HepG2 (cell line): ENCODE data around the gene TNFAIP2. TPM values are rescaled to one million over a fixed set of nuclear protein-coding genes. Genes with fewer than 3 reads are reported as not detected.
"Not testable (repeated sequence)": the region's sequence is repeated elsewhere in the genome, so short reads cannot be mapped to it uniquely, and the experiment has no call there.

ENCODE experiments used
- ATAC-seq: fragments of 200-7000 bp; cut with Tn5 transposase; 3 replicates; pipeline ENCODE4 v1.9.1; 2020; ENCODE audit warnings: mild to moderate bottlenecking, moderate library complexity
- BruUV-seq: library from RNA; stranded (reverse); fragments of 400-500 nt; replicated peaks from 2 replicates; lab custom pipeline; 2021; lab: Mats Ljungman, UMichigan
- CTCF ChIA-PET: fragments of 300-600 bp; formaldehyde crosslinking; extraction: SDS; loops from one replicate; lab custom pipeline; 2021; ENCODE audit warnings: low total read pairs, inconsistent platforms, low intra/inter-chr PET ratio; lab: Yijun Ruan, JAX
- POLR2A ChIA-PET: fragments of 350-600 bp; sonication (Branson Sonifier 250); formaldehyde crosslinking; loops from one replicate; lab custom pipeline; 2020; ENCODE audit warnings: antibody characterized with exemption, inconsistent platforms; lab: Yijun Ruan, JAX
- DNase-seq: peaks from one replicate; pipeline ENCODE4 v3.0.0-alpha.2; 2015; ENCODE audit warnings: low spot score
- FAIRE-seq: peaks from 3 replicates; lab custom pipeline; 2011; peaks lifted over from hg19 to GRCh38; lab: Jason Lieb, UNC
- H2AFZ ChIP-seq: one replicate; pipeline ENCODE4 v1.6.1; 2011; ENCODE audit warnings: low read length, inconsistent platforms
- H3K27ac ChIP-seq: fragments of 300-600 bp; 3 replicates; pipeline ENCODE4 v1.8.0; 2011; ENCODE audit warnings: mixed run types, mild to moderate bottlenecking, mixed read lengths, low read length, inconsistent platforms; ENCODE audit not compliant: insufficient read depth; ENCODE audit errors: extremely low read length
- H3K27me3 ChIP-seq, 2 experiments: fragments of 200-600 bp in 1 of 2; 2 replicates in 1 of 2; 3 replicates in 1 of 2; pipeline versions ENCODE4 v1.6.0 to v1.8.0; 2011; ENCODE audit warnings: low read length in 2 of 2, mild to moderate bottlenecking in 2 of 2, moderate library complexity in 2 of 2, inconsistent platforms in 1 of 2; ENCODE audit not compliant: insufficient read depth in 2 of 2, control insufficient read depth in 1 of 2
- H3K36me3 ChIP-seq, 2 experiments: fragments of 200-600 bp in 1 of 2; replicated peaks in 1 of 2; 2 replicates in 1 of 2; 3 replicates in 1 of 2; pipeline versions ENCODE4 v1.5.1 to v1.8.0; 2011; ENCODE audit warnings: low read length in 2 of 2, inconsistent platforms in 1 of 2; ENCODE audit not compliant: insufficient read depth in 2 of 2, control insufficient read depth in 1 of 2
- H3K4me1 ChIP-seq: 2 replicates; pipeline ENCODE4 v1.5.1; 2012; ENCODE audit warnings: low read length, inconsistent platforms; ENCODE audit not compliant: insufficient read depth
- H3K4me2 ChIP-seq: 2 replicates; pipeline ENCODE4 v1.6.0; 2011; ENCODE audit warnings: low read depth, low read length, inconsistent platforms
- H3K4me3 ChIP-seq, 3 experiments: fragments of 200-600 bp in 1 of 3; sonication (generic), shearing (Covaris generic) in 1 of 3; replicated peaks in 1 of 3; 2 replicates each; pipeline ENCODE4 v1.5.1; 2011 to 2016; ENCODE audit warnings: low read length in 3 of 3, inconsistent platforms in 2 of 3, low read depth in 2 of 3, mild to moderate bottlenecking in 2 of 3, control low read depth in 1 of 3, mixed read lengths in 1 of 3; ENCODE audit not compliant: insufficient read depth in 1 of 3
- H3K79me2 ChIP-seq: one replicate; pipeline ENCODE4 v1.6.1; 2011; ENCODE audit warnings: low read length, inconsistent platforms; ENCODE audit not compliant: insufficient read depth
- H3K9ac ChIP-seq: 2 replicates; pipeline ENCODE4 v1.6.0; 2011; ENCODE audit warnings: mild to moderate bottlenecking, low read depth, low read length, inconsistent platforms; ENCODE audit not compliant: insufficient read depth
- H3K9me3 ChIP-seq: 2 replicates; pipeline ENCODE4 v1.5.1; 2012; ENCODE audit warnings: mild to moderate bottlenecking, low read length
- H4K20me1 ChIP-seq: 2 replicates; pipeline ENCODE4 v1.6.0; 2011; ENCODE audit warnings: inconsistent platforms, mild to moderate bottlenecking, low read length, moderate library complexity; ENCODE audit not compliant: insufficient read depth
- AKAP8 ChIP-seq: sonication (generic); formaldehyde crosslinking; IDR thresholded peaks from 2 replicates; pipeline ENCODE4 v1.5.1; 2020; ENCODE audit warnings: mild to moderate bottlenecking, missing genetic modification reagents
- CCDC6 ChIP-seq: sonication (generic); formaldehyde crosslinking; IDR thresholded peaks from 2 replicates; pipeline ENCODE4 v1.8.1; 2022; ENCODE audit warnings: mild to moderate bottlenecking, missing genetic modification reagents, moderate library complexity
- HMG20B ChIP-seq: conservative IDR thresholded peaks from 2 replicates; pipeline ENCODE4 v1.6.1; 2016; ENCODE audit warnings: missing genetic modification reagents, missing compliant biosample characterization
- HNRNPK ChIP-seq: fragments of 200-400 bp; formaldehyde crosslinking; IDR thresholded peaks from 2 replicates; pipeline ENCODE4 v1.6.1; 2018; ENCODE audit warnings: low read length, low read depth, moderate library complexity, mild to moderate bottlenecking; ENCODE audit not compliant: poor library complexity, severe bottlenecking
- KDM1A ChIP-seq: IDR thresholded peaks from 2 replicates; pipeline ENCODE4 v1.6.1; 2016; ENCODE audit warnings: missing compliant biosample characterization
- MIXL1 ChIP-seq: IDR thresholded peaks from 2 replicates; pipeline ENCODE4 v1.6.1; 2016
- SALL1 ChIP-seq: sonication (generic); formaldehyde crosslinking; IDR thresholded peaks from 2 replicates; pipeline ENCODE4 v1.8.0; 2022; ENCODE audit warnings: mild to moderate bottlenecking, missing genetic modification reagents
- ZMYM2 ChIP-seq: sonication (generic); formaldehyde crosslinking; IDR thresholded peaks from 2 replicates; pipeline ENCODE4 v1.8.0; 2022; ENCODE audit warnings: mild to moderate bottlenecking, missing genetic modification reagents
- ZNF33A ChIP-seq: sonication (generic); formaldehyde crosslinking; IDR thresholded peaks from 2 replicates; pipeline ENCODE4 v1.5.1; 2020; ENCODE audit warnings: missing genetic modification reagents, mild to moderate bottlenecking, moderate library complexity, borderline replicate concordance
- ZNF501 ChIP-seq: sonication (generic); formaldehyde crosslinking; IDR thresholded peaks from 2 replicates; pipeline ENCODE4 v1.5.1; 2020; ENCODE audit warnings: mild to moderate bottlenecking, moderate library complexity, missing genetic modification reagents
- ZNF615 ChIP-seq: sonication (generic); formaldehyde crosslinking; IDR thresholded peaks from 2 replicates; pipeline ENCODE4 v1.5.0; 2020; ENCODE audit warnings: mild to moderate bottlenecking, missing genetic modification reagents, borderline replicate concordance
- ZNF879 ChIP-seq: sonication (generic); formaldehyde crosslinking; IDR thresholded peaks from 2 replicates; pipeline ENCODE4 v1.8.1; 2023; ENCODE audit warnings: missing genetic modification reagents
- WGBS: methylation state at CpG from one replicate; pipeline ENCODE4 v1.1.6; 2017; ENCODE audit warnings: low lambda C conversion rate; 5-methylcytosine and 5-hydroxymethylcytosine counted together
- in situ Hi-C: cut with HindIII; loops from 2 replicates; pipeline ENCODE4 v1.10.0; 2017; ENCODE audit warnings: low pct_unique_long_range_greater_than_20kb; ENCODE audit not compliant: extremely low pct_ligation_motif_present
- intact Hi-C: fragments of 100-400 bp; cut with micrococcal nuclease; formaldehyde crosslinking; loops from one replicate; pipeline ENCODE4 v1.10.0; 2022; ENCODE audit not compliant: unreplicated experiment
- polyA plus RNA-seq, 8 experiments: library from polyadenylated mRNA; depleted of rRNA in 3 of 8; stranded (reverse) in 7 of 8; unstranded in 1 of 8; fragments of >200 nt; fragmentation: Illumina TruSeq in 4 of 8; extraction: Trizol in 4 of 8; gene quantifications; 2 replicates each; pipeline versions ENCODE4 v1.2.1 to v1.2.3, GENCODE V29; 2011 to 2016; ENCODE audit warnings: low read depth in 4 of 8, missing spikeins in 1 of 8, mixed read lengths in 1 of 8; ENCODE audit not compliant: insufficient read depth in 1 of 8
- total RNA-seq, 5 experiments: library from RNA; depleted of rRNA; stranded (reverse); fragments of >200 nt; fragmentation: Illumina TruSeq; extraction: Trizol; gene quantifications; 2 replicates each; pipeline ENCODE4 v1.2.3, GENCODE V29; 2016; ENCODE audit warnings: low read depth in 1 of 5
- TF ChIP-seq, protein P1 (sequence below): sonication (generic); formaldehyde crosslinking; conservative IDR thresholded peaks from 2 replicates; pipeline ENCODE4 v1.8.1; 2023; ENCODE audit warnings: missing genetic modification reagents
- TF ChIP-seq, protein P2 (sequence below): IDR thresholded peaks from 2 replicates; pipeline ENCODE4 v1.6.1; 2016; ENCODE audit warnings: low read depth, borderline replicate concordance
- TF ChIP-seq, protein P3 (sequence below): sonication (generic); formaldehyde crosslinking; IDR thresholded peaks from 2 replicates; pipeline ENCODE4 v1.5.1; 2020; ENCODE audit warnings: missing genetic modification reagents, mild to moderate bottlenecking, borderline replicate concordance
- TF ChIP-seq, protein P4 (sequence below): IDR thresholded peaks from 2 replicates; pipeline ENCODE4 v1.6.1; 2018; ENCODE audit warnings: missing genetic modification reagents, mild to moderate bottlenecking, missing compliant biosample characterization

Gene TNFAIP2
- total and polyA plus RNA-seq, 2 of the 13 experiments (the other 11 are each of a cell fraction or from before 2014, with no cell fraction given) = 0.46 to 1.5 TPM

DNA sequence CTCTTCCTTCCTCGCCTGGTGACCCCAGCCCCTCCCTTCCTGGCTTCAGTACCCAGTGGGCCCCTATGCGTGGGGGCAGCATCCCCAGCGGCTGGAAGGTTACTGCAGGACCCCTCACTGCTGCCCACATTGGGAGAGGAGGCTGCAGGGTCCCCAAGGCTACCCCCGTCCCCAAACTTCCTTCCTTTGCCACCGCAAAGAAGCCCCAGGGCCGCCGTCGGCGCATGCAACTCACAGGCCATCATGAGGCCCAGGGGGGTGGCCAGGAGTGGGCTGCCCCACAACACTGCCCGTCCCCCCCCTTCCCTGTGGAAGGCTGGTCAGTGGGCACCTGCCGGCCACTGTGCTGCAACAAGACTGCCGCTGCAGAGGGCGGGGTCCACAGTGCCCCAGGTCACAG, 9.5 kb upstream of the TNFAIP2 start (continued):
- TF ChIP-seq, protein P1, sequence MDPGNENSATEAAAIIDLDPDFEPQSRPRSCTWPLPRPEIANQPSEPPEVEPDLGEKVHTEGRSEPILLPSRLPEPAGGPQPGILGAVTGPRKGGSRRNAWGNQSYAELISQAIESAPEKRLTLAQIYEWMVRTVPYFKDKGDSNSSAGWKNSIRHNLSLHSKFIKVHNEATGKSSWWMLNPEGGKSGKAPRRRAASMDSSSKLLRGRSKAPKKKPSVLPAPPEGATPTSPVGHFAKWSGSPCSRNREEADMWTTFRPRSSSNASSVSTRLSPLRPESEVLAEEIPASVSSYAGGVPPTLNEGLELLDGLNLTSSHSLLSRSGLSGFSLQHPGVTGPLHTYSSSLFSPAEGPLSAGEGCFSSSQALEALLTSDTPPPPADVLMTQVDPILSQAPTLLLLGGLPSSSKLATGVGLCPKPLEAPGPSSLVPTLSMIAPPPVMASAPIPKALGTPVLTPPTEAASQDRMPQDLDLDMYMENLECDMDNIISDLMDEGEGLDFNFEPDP (CRISPR knock-in tag) = 0 out of 2 replicates have a peak, but pooled peaks have one; percentile 81
- TF ChIP-seq HNRNPK = peak; percentile 52
- TF ChIP-seq ZNF615 (CRISPR knock-in tag) = no peak
- TF ChIP-seq ZNF501 (CRISPR knock-in tag) = no peak
- TF ChIP-seq ZNF33A (CRISPR knock-in tag) = no peak

DNA sequence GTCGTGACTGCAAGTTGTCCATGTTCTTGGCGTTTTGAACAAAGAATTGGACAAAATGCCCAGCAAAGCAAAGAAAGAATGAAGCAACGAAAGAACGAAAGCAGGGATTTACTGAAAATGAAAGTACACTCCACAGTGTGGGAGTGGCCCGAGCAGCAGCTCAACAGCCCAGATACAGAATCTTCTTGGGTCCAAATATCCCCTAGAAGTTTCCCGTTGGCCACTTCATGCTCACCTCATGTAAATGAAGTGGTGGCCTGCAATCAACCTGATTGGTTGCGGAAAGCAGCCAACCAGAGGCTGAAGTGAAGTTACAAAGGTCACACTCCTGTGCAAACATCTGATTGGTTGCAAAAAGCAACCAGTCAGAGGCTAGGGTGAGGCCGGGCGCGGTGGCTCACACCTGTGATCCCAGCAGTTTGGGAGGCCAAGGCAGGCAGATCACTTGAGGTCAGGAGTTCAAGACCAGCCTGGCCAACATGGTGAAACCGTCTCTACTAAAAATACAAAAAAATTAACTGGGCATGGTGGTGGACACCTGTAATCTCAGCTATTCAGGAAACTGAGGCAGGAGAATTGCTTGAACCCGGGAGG, 8.1 kb upstream of the TNFAIP2 start:
- CTCF ChIA-PET, H3K9ac ChIP-seq, H3K79me2 ChIP-seq, H2AFZ ChIP-seq, H3K9me3 ChIP-seq, BruUV-seq, H4K20me1 ChIP-seq, in situ Hi-C loops, intact Hi-C loops, H3K36me3 ChIP-seq: not testable (repeated sequence)
- POLR2A ChIA-PET = interaction anchor here (0.8 to 1.5 kb wide), 7 partner anchors 11 to 71 kb away, joined by 3 to 6 read pairs (median 4); partner anchors contain the start of gene EXOC3L4
- ATAC-seq (peak; percentile 3; the same call in 2 of the 3 replicates), FAIRE-seq (peak; percentile 86), DNase-seq (peak; percentile 81)
- peaks cover 82% of the 10 kb centered on the region for H3K4me1 ChIP-seq
- peak overlapping the region; percentile 63 for H3K4me2 ChIP-seq
- WGBS = 2% methylated on average over 12 of the region's 12 CpGs
- peaks cover 0 to 15% of the 10 kb centered on the region in 2 experiments; a peak in 1 of 5 replicates for H3K27me3 ChIP-seq
- peak overlapping the region in 1 of 3 experiments; percentile 25; a peak in 2 of 6 replicates for H3K4me3 ChIP-seq
- H3K27ac ChIP-seq = peak overlapping the region; percentile 21
- TF ChIP-seq AKAP8 (peak; percentile 99), HMG20B (peak; percentile 4; the same call in 1 of the 2 replicates), ZMYM2 (peak; percentile 99), ZNF879 (CRISPR knock-in tag) (0 out of 2 replicates have a peak, but pooled peaks have one; percentile 11), MIXL1 (peak; percentile 13; the same call in 1 of the 2 replicates), CCDC6 (CRISPR knock-in tag) (peak; percentile 48; the same call in 1 of the 2 replicates), KDM1A (CRISPR knock-in tag) (peak; percentile 87), SALL1 (CRISPR knock-in tag) (0 out of 2 replicates have a peak, but pooled peaks have one; percentile 30)
- TF ChIP-seq, protein P2, sequence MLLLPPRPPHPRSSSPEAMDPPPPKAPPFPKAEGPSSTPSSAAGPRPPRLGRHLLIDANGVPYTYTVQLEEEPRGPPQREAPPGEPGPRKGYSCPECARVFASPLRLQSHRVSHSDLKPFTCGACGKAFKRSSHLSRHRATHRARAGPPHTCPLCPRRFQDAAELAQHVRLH (CRISPR knock-in tag) = peak; percentile 83; the same call in 1 of the 2 replicates
- TF ChIP-seq, protein P3, sequence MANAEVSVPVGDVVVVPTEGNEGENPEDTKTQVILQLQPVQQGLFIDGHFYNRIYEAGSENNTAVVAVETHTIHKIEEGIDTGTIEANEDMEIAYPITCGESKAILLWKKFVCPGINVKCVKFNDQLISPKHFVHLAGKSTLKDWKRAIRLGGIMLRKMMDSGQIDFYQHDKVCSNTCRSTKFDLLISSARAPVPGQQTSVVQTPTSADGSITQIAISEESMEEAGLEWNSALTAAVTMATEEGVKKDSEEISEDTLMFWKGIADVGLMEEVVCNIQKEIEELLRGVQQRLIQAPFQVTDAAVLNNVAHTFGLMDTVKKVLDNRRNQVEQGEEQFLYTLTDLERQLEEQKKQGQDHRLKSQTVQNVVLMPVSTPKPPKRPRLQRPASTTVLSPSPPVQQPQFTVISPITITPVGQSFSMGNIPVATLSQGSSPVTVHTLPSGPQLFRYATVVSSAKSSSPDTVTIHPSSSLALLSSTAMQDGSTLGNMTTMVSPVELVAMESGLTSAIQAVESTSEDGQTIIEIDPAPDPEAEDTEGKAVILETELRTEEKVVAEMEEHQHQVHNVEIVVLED (CRISPR knock-in tag) = peak; percentile 5; the same call in 1 of the 2 replicates
- TF ChIP-seq, protein P4, sequence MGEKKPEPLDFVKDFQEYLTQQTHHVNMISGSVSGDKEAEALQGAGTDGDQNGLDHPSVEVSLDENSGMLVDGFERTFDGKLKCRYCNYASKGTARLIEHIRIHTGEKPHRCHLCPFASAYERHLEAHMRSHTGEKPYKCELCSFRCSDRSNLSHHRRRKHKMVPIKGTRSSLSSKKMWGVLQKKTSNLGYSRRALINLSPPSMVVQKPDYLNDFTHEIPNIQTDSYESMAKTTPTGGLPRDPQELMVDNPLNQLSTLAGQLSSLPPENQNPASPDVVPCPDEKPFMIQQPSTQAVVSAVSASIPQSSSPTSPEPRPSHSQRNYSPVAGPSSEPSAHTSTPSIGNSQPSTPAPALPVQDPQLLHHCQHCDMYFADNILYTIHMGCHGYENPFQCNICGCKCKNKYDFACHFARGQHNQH (CRISPR knock-in tag) = peak; percentile 41; the same call in 1 of the 2 replicates
